LNCAP (cell line): ENCODE results near the gene AICDA.

Experiments
- TF ChIP-seq, protein P1 (sequence below): fragments of 450-650 bp; IDR thresholded peaks from 2 replicates; pipeline ENCODE4 v1.5.1; 2017; ENCODE audit warnings: mild to moderate bottlenecking

Gene AICDA

DNA sequence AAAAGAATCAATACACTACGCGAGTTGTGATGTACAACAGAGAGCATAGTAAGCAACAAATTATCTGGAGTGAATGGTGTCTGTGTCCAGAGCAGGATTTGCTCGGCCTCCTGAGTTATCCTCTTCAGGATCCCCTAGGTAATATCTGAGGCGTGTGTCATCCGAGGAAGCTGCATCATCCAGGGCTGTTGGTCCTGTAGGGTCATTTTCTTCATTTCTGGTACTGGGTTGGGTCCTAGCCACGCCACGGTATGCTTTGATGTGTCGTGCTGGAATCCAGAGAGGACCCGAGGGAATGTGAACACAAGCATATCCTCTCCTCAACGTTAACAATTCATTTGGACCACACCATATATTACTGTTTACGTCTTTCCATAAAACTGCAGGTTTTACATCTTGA lies 53.0 kb downstream of the AICDA start:
- TF ChIP-seq, protein P1, sequence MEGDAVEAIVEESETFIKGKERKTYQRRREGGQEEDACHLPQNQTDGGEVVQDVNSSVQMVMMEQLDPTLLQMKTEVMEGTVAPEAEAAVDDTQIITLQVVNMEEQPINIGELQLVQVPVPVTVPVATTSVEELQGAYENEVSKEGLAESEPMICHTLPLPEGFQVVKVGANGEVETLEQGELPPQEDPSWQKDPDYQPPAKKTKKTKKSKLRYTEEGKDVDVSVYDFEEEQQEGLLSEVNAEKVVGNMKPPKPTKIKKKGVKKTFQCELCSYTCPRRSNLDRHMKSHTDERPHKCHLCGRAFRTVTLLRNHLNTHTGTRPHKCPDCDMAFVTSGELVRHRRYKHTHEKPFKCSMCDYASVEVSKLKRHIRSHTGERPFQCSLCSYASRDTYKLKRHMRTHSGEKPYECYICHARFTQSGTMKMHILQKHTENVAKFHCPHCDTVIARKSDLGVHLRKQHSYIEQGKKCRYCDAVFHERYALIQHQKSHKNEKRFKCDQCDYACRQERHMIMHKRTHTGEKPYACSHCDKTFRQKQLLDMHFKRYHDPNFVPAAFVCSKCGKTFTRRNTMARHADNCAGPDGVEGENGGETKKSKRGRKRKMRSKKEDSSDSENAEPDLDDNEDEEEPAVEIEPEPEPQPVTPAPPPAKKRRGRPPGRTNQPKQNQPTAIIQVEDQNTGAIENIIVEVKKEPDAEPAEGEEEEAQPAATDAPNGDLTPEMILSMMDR = no peak

DNA sequence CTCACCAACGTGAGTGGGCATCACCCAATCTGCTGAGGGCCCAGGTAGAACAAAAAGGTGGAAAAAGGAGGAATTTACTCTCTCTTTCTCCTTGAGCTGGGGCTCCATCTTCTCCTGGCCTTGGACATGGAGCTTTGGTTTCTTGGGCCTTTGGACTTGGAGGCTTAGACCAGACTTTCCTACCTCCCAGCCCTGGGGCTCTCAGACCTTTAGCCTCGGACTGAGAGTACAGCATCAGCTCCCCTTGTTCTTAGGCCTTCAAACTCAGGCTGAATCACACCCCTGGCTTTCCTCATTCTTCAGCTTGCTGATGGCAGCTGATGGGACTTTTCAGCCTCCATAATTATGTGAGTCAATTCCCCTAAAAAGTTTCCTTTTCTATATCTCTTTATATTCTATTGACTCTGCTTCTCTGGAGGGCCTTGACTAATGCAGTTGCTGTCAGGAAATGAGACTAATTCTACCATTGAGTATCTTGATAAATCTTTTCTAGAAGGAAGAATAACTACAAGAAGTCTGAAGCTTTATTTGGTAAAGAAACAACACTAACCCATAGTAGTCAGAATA lies 56.0 kb downstream of the AICDA start:
- TF ChIP-seq, protein P1 = no peak

DNA sequence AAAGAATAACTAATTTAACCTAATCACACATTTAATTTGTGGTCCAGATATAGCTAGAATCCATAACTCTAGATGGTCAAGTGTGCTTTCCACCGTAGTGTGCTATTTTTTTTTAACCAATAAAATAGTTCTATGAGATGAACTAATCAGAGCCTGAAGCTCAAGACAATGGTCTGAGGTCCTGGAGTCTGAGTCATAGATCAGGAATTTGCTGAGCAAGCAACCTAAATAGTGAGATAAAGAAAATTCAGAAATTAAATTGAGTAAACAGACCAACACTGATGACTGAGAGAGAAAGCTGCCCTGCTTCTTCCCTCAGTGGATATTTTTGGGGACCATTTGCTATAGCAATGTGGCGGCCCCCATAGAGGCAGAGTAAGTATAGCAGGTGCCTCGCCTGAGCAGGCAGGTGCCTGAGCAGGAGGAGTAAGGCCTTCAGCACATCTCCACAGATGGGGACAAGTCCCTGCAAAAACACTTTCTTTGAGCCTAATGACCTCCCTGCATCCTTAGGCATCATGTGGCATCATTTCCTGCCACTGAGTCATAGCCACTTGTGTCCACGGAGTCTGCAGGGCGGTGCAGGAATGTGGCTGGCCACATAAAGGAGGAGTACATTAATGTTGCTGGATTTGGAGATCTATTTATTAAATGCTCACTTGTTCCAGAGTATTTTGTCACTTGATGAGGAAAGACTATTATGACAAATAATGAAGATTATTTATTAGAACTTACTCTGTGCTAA lies 58.0 kb downstream of the AICDA start:
- TF ChIP-seq, protein P1 = no peak

DNA sequence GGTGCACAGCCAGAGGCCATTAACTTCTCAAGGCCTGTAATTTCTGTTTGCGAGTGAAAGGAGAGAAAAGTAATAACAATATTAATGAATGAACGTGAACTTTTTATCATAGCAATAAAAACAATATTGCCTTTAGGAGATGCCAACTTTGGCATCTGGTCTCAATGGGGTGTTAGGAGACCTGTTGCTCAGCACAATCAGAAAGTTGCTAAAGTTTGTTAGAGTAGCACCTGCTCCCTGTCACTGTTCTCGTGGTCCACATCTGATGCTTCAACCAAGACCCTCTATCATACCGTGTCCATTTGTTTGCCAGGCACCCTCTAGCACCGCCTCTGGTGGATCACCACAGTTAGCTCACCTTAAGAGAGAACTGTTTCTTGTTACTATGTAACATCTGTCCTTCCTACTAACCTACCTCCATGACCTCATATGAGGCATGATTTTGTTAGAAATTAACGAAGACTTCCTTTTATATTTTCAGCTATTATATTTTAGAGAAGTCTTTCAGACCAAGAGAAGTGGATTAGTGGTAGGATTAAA lies 59.5 kb downstream of the AICDA start:
- TF ChIP-seq, protein P1 = no peak
